Esophagus muscularis mucosa (tissue), 4 donors: ENCODE measurements around the gene GPR153. TPM values are rescaled to one million over a fixed set of nuclear protein-coding genes. Genes with fewer than 3 reads are reported as not detected.

Source experiments
- DNase-seq: peaks from one replicate; pipeline ENCODE4 v3.0.0-alpha.2; 2017; ENCODE audit errors: extremely low spot score
- H3K27ac ChIP-seq, 4 donors: fragments of 200-600 bp; sonication (generic); replicated peaks in 1 of 4; 1 replicate in 3 of 4; 2 replicates in 1 of 4; pipeline ENCODE4 v1.5.1; 2016 to 2019; ENCODE audit warnings: mild to moderate bottlenecking in 1 of 4
- H3K27me3 ChIP-seq, 4 donors: fragments of 200-600 bp; sonication (generic); one replicate each; pipeline versions ENCODE4 v1.5.1 to v1.6.0; 2016 to 2019
- H3K36me3 ChIP-seq, 4 donors: fragments of 200-600 bp; sonication (generic); one replicate each; pipeline ENCODE4 v1.5.1; 2016 to 2019
- H3K4me1 ChIP-seq, 4 donors: fragments of 200-600 bp; sonication (generic); one replicate each; pipeline ENCODE4 v1.5.1; 2016 to 2019
- H3K4me3 ChIP-seq, 4 donors: fragments of 200-600 bp; sonication (generic); 1 replicate in 2 of 4; 2 replicates in 2 of 4; pipeline ENCODE4 v1.5.1; 2016 to 2019; ENCODE audit warnings: mild to moderate bottlenecking in 4 of 4, moderate library complexity in 1 of 4
- H3K9me3 ChIP-seq, 4 donors: fragments of 200-600 bp; sonication (generic); 1 replicate in 3 of 4; 2 replicates in 1 of 4; pipeline ENCODE4 v1.5.1; 2016 to 2019
- EP300 ChIP-seq: sonication (generic); formaldehyde crosslinking; IDR thresholded peaks from one replicate; pipeline ENCODE4 v1.6.1; 2017; ENCODE audit warnings: antibody characterized with exemption
- POLR2A ChIP-seq: fragments of 450-650 bp; IDR thresholded peaks from one replicate; pipeline ENCODE4 v1.6.1; 2017; ENCODE audit warnings: antibody characterized with exemption, moderate library complexity, mild to moderate bottlenecking, low read depth
- POLR2AphosphoS5 ChIP-seq, 2 donors: sonication (generic); formaldehyde crosslinking; IDR thresholded peaks; one replicate each; pipeline ENCODE4 v1.6.1; 2017; ENCODE audit warnings: antibody characterized with exemption in 2 of 2
- WGBS: methylation state at CpG from one replicate; pipeline ENCODE4 v1.1.5; 2018; 5-methylcytosine and 5-hydroxymethylcytosine counted together
- intact Hi-C: fragments of 100-400 bp; cut with DNase I; formaldehyde crosslinking; loops from one replicate; pipeline ENCODE4 v1.15.1; 2023
- total RNA-seq, 4 donors: library from RNA; depleted of rRNA; stranded (reverse); fragments of >200 nt; gene quantifications; one replicate each; pipeline versions ENCODE4 v1.1.0 to v1.2.1, GENCODE V29; 2016
- TF ChIP-seq, protein P1 (sequence below), 3 experiments: fragments of 200-600 bp in 2 of 3; fragments of 450-650 bp in 1 of 3; sonication (generic) in 2 of 3; IDR thresholded peaks; one replicate each; pipeline ENCODE4 v1.5.1; 2017 to 2019; ENCODE audit warnings: antibody characterized with exemption in 3 of 3, mild to moderate bottlenecking in 2 of 3, moderate library complexity in 1 of 3

Gene GPR153
- total RNA-seq, 4 donors from 2014 or later: 5.5 to 11.0 (median 9.3) TPM

DNA sequence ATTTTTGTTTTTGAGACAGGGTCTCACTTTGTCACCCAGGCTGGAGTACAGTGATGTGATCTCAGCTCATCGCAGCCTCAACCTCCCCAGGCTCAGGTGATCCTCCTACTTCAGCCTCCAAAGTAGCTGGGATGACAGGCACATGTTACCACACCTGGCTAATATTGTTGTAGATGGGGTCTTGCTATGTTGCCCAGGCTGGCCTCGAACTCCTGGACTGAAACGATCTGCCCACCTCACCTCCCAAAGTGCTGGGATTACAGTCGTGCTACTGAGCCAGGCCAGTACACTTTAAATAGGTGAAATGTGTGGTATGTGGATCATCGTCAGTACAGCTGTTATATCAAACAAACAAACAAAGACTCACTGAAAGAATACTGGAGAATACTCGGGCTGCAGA, 35.0 kb upstream of the GPR153 start:
- Histone ChIP-seq H3K9me3 (no peaks in the 10 kb centered on the region), H3K4me1 (no peaks in the 10 kb centered on the region), H3K27ac (no peak overlapping the region), H3K4me3 (no peak overlapping the region), H3K27me3 (no peaks in the 10 kb centered on the region), H3K36me3 (peaks cover 0 to 19% (median 13%) of the 10 kb centered on the region in 4 donors)
- TF ChIP-seq POLR2A: no peak
- TF ChIP-seq, protein P1, sequence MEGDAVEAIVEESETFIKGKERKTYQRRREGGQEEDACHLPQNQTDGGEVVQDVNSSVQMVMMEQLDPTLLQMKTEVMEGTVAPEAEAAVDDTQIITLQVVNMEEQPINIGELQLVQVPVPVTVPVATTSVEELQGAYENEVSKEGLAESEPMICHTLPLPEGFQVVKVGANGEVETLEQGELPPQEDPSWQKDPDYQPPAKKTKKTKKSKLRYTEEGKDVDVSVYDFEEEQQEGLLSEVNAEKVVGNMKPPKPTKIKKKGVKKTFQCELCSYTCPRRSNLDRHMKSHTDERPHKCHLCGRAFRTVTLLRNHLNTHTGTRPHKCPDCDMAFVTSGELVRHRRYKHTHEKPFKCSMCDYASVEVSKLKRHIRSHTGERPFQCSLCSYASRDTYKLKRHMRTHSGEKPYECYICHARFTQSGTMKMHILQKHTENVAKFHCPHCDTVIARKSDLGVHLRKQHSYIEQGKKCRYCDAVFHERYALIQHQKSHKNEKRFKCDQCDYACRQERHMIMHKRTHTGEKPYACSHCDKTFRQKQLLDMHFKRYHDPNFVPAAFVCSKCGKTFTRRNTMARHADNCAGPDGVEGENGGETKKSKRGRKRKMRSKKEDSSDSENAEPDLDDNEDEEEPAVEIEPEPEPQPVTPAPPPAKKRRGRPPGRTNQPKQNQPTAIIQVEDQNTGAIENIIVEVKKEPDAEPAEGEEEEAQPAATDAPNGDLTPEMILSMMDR (IDR thresholded peaks at IDR 0.05): no peak
- TF ChIP-seq EP300: no peak
- TF ChIP-seq POLR2AphosphoS5 (IDR thresholded peaks at IDR 0.05): no peak
- 91% methylated on average over 6 of the region's 6 CpGs for WGBS
- intact Hi-C loops: no loop called here
- DNase-seq: no peak

DNA sequence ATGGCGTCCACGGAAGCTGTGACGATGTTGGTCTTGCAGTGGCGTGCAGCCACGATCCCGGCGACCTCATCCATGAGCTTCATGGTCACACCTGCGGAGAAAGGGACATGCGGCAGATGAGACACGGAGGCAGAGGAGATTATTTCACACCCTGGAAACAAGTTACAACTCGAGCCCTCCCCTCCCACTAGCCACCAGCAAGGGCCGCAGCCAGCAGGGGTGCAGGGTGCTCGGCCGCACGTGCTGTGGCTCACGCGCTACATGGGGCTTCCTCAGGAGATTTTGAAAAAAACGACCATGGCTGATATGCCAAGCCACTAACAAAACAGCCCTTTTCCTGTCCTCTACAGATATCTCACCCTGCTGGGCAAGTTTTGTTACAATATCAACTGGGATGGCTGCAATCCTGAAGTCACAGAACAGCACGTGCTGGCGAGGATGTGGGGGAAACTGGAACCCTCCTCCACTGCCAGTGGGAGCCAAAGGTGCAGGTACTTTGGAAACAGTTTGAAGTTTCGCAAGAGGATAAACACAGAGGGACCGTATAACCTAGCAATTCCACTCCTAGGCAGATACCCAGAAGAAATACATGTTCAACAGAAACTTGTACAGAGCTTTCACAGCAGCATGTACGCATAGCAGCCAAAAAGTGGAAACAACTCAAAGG, 34.1 kb upstream of the GPR153 start:
- intact Hi-C loops: no loop called here
- H3K9me3 ChIP-seq: no peaks in the 10 kb centered on the region
- no peaks in the 10 kb centered on the region for H3K4me1 ChIP-seq
- no peak for TF ChIP-seq POLR2A
- no peak for TF ChIP-seq POLR2AphosphoS5 (IDR thresholded peaks at IDR 0.05)
- TF ChIP-seq, protein P1 (IDR thresholded peaks at IDR 0.05): no peak
- no peak for TF ChIP-seq EP300
- 95% methylated on average over 23 of the region's 23 CpGs for WGBS
- DNase-seq: no peak
- H3K36me3 ChIP-seq: peaks cover 0 to 19% (median 13%) of the 10 kb centered on the region in 4 donors
- H3K4me3 ChIP-seq: no peak overlapping the region
- no peak overlapping the region for H3K27ac ChIP-seq
- no peaks in the 10 kb centered on the region for H3K27me3 ChIP-seq

DNA sequence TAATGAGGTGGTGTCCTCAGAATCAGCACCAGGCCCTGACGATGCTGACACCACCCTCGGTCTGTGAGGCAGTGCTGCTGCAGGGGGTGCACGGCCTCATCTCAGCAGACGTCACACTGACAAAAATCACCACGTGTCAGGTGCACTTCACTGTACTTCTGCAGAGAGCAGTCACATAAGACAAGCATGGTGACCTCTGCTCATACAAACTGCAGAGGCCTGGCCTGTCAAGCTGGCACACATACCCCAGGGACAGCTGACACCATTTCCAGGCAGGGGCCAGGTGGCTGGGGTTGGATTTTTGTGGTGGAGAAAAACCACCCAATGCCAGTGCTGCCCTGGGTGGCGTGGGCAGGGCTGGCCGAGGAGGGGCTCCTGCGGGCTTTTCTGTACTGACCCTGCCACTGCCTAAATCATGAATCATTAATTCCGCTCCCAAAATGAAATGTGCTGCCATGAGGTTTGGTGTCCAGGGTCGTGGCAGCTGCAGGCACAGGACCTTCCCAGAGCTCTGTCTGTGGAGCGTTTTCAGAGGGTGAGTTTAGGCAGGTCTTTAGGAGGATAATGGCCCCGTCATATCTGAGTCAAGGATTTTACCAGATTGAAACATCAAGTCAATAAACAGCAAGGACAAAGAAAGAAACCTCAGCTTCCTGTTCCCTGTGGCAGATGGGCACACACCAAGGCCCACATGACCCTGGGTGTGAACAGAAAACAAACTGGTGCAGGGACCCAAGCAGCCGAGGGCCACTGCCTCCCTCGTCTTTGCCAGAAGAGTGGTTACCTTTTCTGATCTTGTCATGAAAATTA, 33.4 kb upstream of the GPR153 start:
- no peaks in the 10 kb centered on the region for H3K9me3 ChIP-seq
- WGBS: 93% methylated on average over 9 of the region's 14 CpGs
- H3K27ac ChIP-seq: no peak overlapping the region

DNA sequence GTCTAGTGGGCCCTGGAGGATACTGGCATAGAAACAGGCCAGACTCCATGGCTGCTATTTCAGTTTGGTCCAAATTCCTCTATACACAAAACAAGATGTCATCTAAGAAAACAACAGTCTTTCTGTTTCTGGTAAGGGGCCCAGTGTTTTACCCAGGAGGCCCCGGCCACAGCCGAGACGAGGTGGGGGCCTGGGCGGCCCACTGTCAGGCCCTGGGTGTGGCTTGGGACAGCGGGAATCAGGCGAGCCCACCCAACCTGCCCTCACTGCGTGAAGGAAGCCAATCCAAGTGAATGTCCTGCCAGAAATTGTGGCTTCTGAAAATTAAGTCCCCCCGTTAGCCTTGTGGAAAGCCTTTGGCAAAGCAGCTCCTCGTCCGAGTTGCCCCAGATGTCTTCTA, 31.2 kb upstream of the GPR153 start:
- H3K36me3 ChIP-seq: peaks cover 0 to 19% (median 13%) of the 10 kb centered on the region in 4 donors
- no peaks in the 10 kb centered on the region for H3K9me3 ChIP-seq
- WGBS: 83% methylated on average over 10 of the region's 10 CpGs
- H3K4me3 ChIP-seq: no peak overlapping the region
- H3K4me1 ChIP-seq: peaks cover 3 to 12% (median 8%) of the 10 kb centered on the region in 4 donors
- no peaks in the 10 kb centered on the region for H3K27me3 ChIP-seq
- DNase-seq: no peak
- intact Hi-C loops: no loop called here
- TF ChIP-seq, protein P1 (IDR thresholded peaks at IDR 0.05): no peak
- TF ChIP-seq POLR2AphosphoS5 (IDR thresholded peaks at IDR 0.05) (no peak), EP300 (no peak), POLR2A (no peak)
- no peak overlapping the region for H3K27ac ChIP-seq

More for the DNA sequence above, 33.4 kb upstream of the GPR153 start:
- peaks cover 0 to 19% (median 13%) of the 10 kb centered on the region in 4 donors for H3K36me3 ChIP-seq
- TF ChIP-seq, protein P1 (IDR thresholded peaks at IDR 0.05): no peak
- H3K4me1 ChIP-seq: peaks cover 0 to 3% (median 0%) of the 10 kb centered on the region in 4 donors
- intact Hi-C loops: no loop called here
- H3K4me3 ChIP-seq: no peak overlapping the region
- no peaks in the 10 kb centered on the region for H3K27me3 ChIP-seq
- DNase-seq: no peak
